Right cardiac atrium (tissue), 5 donors: ENCODE data around the gene COPS7A. TPM values are rescaled to one million over a fixed set of nuclear protein-coding genes. Genes with fewer than 3 reads are reported as not detected.
"Not testable (repeated sequence)": the region's sequence is repeated elsewhere in the genome, so short reads cannot be mapped to it uniquely, and the experiment has no call there.

Experiments
- ATAC-seq, 2 donors: fragments of 200-7000 bp; cut with Tn5 transposase; one replicate each; pipeline versions ENCODE4 v1.8.0 to v1.9.1; 2020; ENCODE audit warnings: moderate library complexity in 2 of 2, mild to moderate bottlenecking in 1 of 2
- DNase-seq, 3 donors: peaks; one replicate each; pipeline ENCODE4 v3.0.0-alpha.2; 2020
- H3K27ac ChIP-seq: one replicate; pipeline ENCODE4 v1.5.1; 2013; ENCODE audit warnings: mild to moderate bottlenecking, low read length, control low read depth, moderate library complexity
- H3K27me3 ChIP-seq: one replicate; pipeline ENCODE4 v1.6.1; 2013; ENCODE audit not compliant: control insufficient read depth, insufficient read depth
- H3K4me1 ChIP-seq: one replicate; pipeline ENCODE4 v1.6.1; 2013; ENCODE audit warnings: low read length; ENCODE audit not compliant: control insufficient read depth, insufficient read depth
- H3K4me3 ChIP-seq: one replicate; pipeline ENCODE4 v1.5.1; 2013; ENCODE audit warnings: low read length, control low read depth
- H3K9me3 ChIP-seq: one replicate; pipeline ENCODE4 v1.6.1; 2013; ENCODE audit warnings: low read length; ENCODE audit not compliant: control insufficient read depth
- WGBS: extraction: QIAGEN DNeasy Blood & Tissue Kit; methylation state at CpG from one replicate; pipeline ENCODE4 v1.1.7; 2013; 5-methylcytosine and 5-hydroxymethylcytosine counted together
- intact Hi-C, 4 donors: fragments of 100-400 bp; cut with DNase I; formaldehyde crosslinking; loops; one replicate each; pipeline versions ENCODE4 v1.11.0 to v1.14.0; 2022 to 2023
- polyA plus RNA-seq: library from polyadenylated mRNA; stranded (reverse); fragments of 200-250 nt; gene quantifications from one replicate; pipeline ENCODE4 v1.2.3, GENCODE V29; 2013
- total RNA-seq, 4 donors: library from RNA; stranded (reverse); fragmentation: NEBNext Ultra II Directional; extraction: Animal tissue kit (Norgen Biotek cat#: 25700); gene quantifications; one replicate each; pipeline ENCODE4 v1.2.1, GENCODE V29; 2021
- donor health status: healthy with polysubstance abuse.
- donor health status: DM: no; HTN: yes; CAD: no.
- donor health status: DM: no; HTN: no; CAD: no.
- donor health status: DM: no; HTN: yes; CAD: no; lungs with severe emphysema.
- donor health status: DM: yes; HTN: yes; CAD: no.

COPS7A gene
- total and polyA plus RNA-seq, 5 donors: 60.3 to 71.8 (median 68.7) TPM

GRCh38 chr12:6701078-6701768 lies 22.6 kb upstream of the COPS7A start:
- DNase-seq (no peak), ATAC-seq (no peak)
- no peaks in the 10 kb centered on the region for H3K9me3 ChIP-seq
- H3K27me3 ChIP-seq: no peaks in the 10 kb centered on the region
- WGBS: 28% methylated on average over 13 of the region's 13 CpGs
- H3K4me3 ChIP-seq: no peak overlapping the region
- intact Hi-C loops: no loop called here
- H3K27ac ChIP-seq: no peak overlapping the region
- no peaks in the 10 kb centered on the region for H3K4me1 ChIP-seq

- intact Hi-C loops: no loop called here
- Histone ChIP-seq H3K27ac (no peak overlapping the region), H3K27me3 (no peaks in the 10 kb centered on the region), H3K9me3 (no peaks in the 10 kb centered on the region), H3K4me1 (no peaks in the 10 kb centered on the region), H3K4me3 (no peak overlapping the region)
- ATAC-seq: no peak
- no peak for DNase-seq
- WGBS: 14% methylated on average over 10 of the region's 10 CpGs
These were observed 20.2 kb upstream of the COPS7A start for GRCh38 chr12:6703631-6704030.

- H3K4me1 ChIP-seq, intact Hi-C loops, H3K27ac ChIP-seq, H3K9me3 ChIP-seq, ATAC-seq, DNase-seq, H3K27me3 ChIP-seq, H3K4me3 ChIP-seq: not testable (repeated sequence)
- 94% methylated on average over 21 of the region's 21 CpGs for WGBS
These were observed 15.5 kb upstream of the COPS7A start for GRCh38 chr12:6708351-6708750.

- Histone ChIP-seq H3K4me1 (no peaks in the 10 kb centered on the region), H3K27ac (no peak overlapping the region), H3K4me3 (no peak overlapping the region), H3K27me3 (no peaks in the 10 kb centered on the region), H3K9me3 (no peaks in the 10 kb centered on the region)
- WGBS: 83% methylated on average over 16 of the region's 16 CpGs
- intact Hi-C loops: no loop called here
- DNase-seq (no peak), ATAC-seq (no peak)
These were observed 14.9 kb upstream of the COPS7A start for GRCh38 chr12:6708960-6709394.

- H3K4me3 ChIP-seq, H3K27me3 ChIP-seq, H3K27ac ChIP-seq, H3K9me3 ChIP-seq, ATAC-seq, DNase-seq, intact Hi-C loops, H3K4me1 ChIP-seq: not testable (repeated sequence)
- WGBS: 91% methylated on average over 33 of the region's 41 CpGs
These were observed 7.6 kb upstream of the COPS7A start for GRCh38 chr12:6716031-6716873.

- no peak overlapping the region for H3K4me3 ChIP-seq
- ATAC-seq (no peak), DNase-seq (no peak)
- H3K27me3 ChIP-seq: no peaks in the 10 kb centered on the region
- no peak overlapping the region for H3K27ac ChIP-seq
- intact Hi-C loops: no loop called here
- no peaks in the 10 kb centered on the region for H3K4me1 ChIP-seq
- WGBS: 63% methylated on average over 7 of the region's 10 CpGs
- H3K9me3 ChIP-seq: no peaks in the 10 kb centered on the region
These were observed 6.9 kb upstream of the COPS7A start for GRCh38 chr12:6716874-6717437.

- no peaks in the 10 kb centered on the region for H3K27me3 ChIP-seq
- ATAC-seq: no peak
- WGBS: 76% methylated on average over 3 of the region's 3 CpGs
- H3K9me3 ChIP-seq: no peaks in the 10 kb centered on the region
- H3K4me1 ChIP-seq: peaks cover 4% of the 10 kb centered on the region
- intact Hi-C loops: no loop called here
- no peak overlapping the region for H3K27ac ChIP-seq
- DNase-seq: no peak
- no peak overlapping the region for H3K4me3 ChIP-seq
These were observed 983 bp upstream of the COPS7A start for GRCh38 chr12:6722863-6723262.

GRCh38 chr12:6724409-6724797 lies 557 bp downstream of the COPS7A start:
- H3K27ac ChIP-seq: peak overlapping the region; percentile 62
- no peaks in the 10 kb centered on the region for H3K9me3 ChIP-seq
- H3K4me3 ChIP-seq: peak overlapping the region; percentile 48
- ATAC-seq: peak; percentile 2 to 24
- peaks cover 4% of the 10 kb centered on the region for H3K4me1 ChIP-seq
- H3K27me3 ChIP-seq: no peaks in the 10 kb centered on the region
- DNase-seq: no peak
- WGBS: 18% methylated on average over 10 of the region's 10 CpGs
- intact Hi-C loops: no loop called here

GRCh38 chr12:6725350-6725749 lies 1.5 kb downstream of the COPS7A start:
- 95% methylated on average over 7 of the region's 7 CpGs for WGBS
- intact Hi-C loops: no loop called here
- Histone ChIP-seq H3K9me3 (no peaks in the 10 kb centered on the region), H3K4me1 (peaks cover 4% of the 10 kb centered on the region), H3K27ac (no peak overlapping the region), H3K27me3 (no peaks in the 10 kb centered on the region), H3K4me3 (no peak overlapping the region)
- DNase-seq: no peak
- ATAC-seq: no peak

- intact Hi-C loops: no loop called here
- Histone ChIP-seq H3K4me3 (no peak overlapping the region), H3K27me3 (no peaks in the 10 kb centered on the region), H3K4me1 (peaks cover 4% of the 10 kb centered on the region), H3K9me3 (no peaks in the 10 kb centered on the region), H3K27ac (no peak overlapping the region)
- ATAC-seq: no peak
- DNase-seq: no peak
- 91% methylated on average over 18 of the region's 18 CpGs for whole genome bisulfite sequencing
These were observed 5.3 kb downstream of the COPS7A start for GRCh38 chr12:6729186-6729585.

GRCh38 chr12:6730169-6730568 lies 6.3 kb downstream of the COPS7A start:
- H3K9me3 ChIP-seq: no peaks in the 10 kb centered on the region
- H3K27me3 ChIP-seq: no peaks in the 10 kb centered on the region
- intact Hi-C loops: loop anchor here in 1 of 4 donors (10.0 kb wide), 1 partner anchor 55 kb away; the partner anchor contains the start of gene CD4
- no peak overlapping the region for H3K27ac ChIP-seq
- 92% methylated on average over 8 of the region's 8 CpGs for WGBS
- H3K4me1 ChIP-seq: no peaks in the 10 kb centered on the region
- no peak for DNase-seq
- no peak overlapping the region for H3K4me3 ChIP-seq
- no peak for ATAC-seq
